ENCODE data around the gene IGF2R.

Gene IGF2R

DNA sequence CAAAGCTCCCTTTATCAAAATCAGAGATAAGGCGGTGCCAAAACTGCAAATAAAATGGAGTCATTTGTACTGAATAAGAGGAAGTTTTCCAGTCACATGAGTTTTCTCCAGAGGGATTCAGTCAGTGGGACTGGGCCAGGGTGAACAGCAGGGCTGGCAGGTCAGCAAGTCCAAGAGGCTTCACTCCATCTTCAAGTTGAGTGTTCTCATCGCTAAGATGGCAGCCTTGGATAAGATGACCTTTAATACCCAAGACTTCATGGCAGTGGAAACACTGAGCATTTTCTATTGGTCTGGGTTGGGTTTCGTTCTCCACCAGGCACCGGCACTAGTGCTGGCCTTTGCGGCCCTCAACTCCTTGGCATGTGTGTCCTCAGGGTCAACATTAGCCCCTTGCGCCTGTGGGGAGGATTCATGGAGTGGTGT, 29.3 kb upstream of the IGF2R start:
- H3K4me3 ChIP-seq (ENCODE audit: low read length) = no peak overlapping the region
- H3K4me1 ChIP-seq (ENCODE audit: control insufficient read depth, low read length) = no peaks in the 10 kb centered on the region
- no peaks in the 10 kb centered on the region for H3K9me2 ChIP-seq (replicated peaks; ENCODE audit: control insufficient read depth, low read length)
- H3F3A ChIP-seq (ENCODE audit: control insufficient read depth, insufficient read depth) = no peaks in the 10 kb centered on the region
- H3K27ac ChIP-seq (ENCODE audit: low read depth, low read length) = no peak overlapping the region
- TF ChIP-seq, protein P1, sequence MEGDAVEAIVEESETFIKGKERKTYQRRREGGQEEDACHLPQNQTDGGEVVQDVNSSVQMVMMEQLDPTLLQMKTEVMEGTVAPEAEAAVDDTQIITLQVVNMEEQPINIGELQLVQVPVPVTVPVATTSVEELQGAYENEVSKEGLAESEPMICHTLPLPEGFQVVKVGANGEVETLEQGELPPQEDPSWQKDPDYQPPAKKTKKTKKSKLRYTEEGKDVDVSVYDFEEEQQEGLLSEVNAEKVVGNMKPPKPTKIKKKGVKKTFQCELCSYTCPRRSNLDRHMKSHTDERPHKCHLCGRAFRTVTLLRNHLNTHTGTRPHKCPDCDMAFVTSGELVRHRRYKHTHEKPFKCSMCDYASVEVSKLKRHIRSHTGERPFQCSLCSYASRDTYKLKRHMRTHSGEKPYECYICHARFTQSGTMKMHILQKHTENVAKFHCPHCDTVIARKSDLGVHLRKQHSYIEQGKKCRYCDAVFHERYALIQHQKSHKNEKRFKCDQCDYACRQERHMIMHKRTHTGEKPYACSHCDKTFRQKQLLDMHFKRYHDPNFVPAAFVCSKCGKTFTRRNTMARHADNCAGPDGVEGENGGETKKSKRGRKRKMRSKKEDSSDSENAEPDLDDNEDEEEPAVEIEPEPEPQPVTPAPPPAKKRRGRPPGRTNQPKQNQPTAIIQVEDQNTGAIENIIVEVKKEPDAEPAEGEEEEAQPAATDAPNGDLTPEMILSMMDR (IDR thresholded peaks at IDR 0.05; ENCODE audit: low read depth, low read length, poor library complexity, severe bottlenecking) = no peak
- TF ChIP-seq EZH2phosphoT487 (IDR thresholded peaks at IDR 0.05; ENCODE audit: borderline replicate concordance, low read length) = no peak
- no peaks in the 10 kb centered on the region for H4K20me1 ChIP-seq (ENCODE audit: control insufficient read depth, insufficient read depth, low read depth, low read length)
- no peak overlapping the region for H3K4me2 ChIP-seq (ENCODE audit: low read length)
- H3K79me2 ChIP-seq (ENCODE audit: control insufficient read depth, low read length) = no peaks in the 10 kb centered on the region
- peaks cover 9% of the 10 kb centered on the region for H3K27me3 ChIP-seq (ENCODE audit: control insufficient read depth, low read length)
- H3K9me3 ChIP-seq (ENCODE audit: control insufficient read depth, insufficient read depth, low read length) = peaks cover 7% of the 10 kb centered on the region
- H3K36me3 ChIP-seq (ENCODE audit: control insufficient read depth, low read length) = no peaks in the 10 kb centered on the region

DNA sequence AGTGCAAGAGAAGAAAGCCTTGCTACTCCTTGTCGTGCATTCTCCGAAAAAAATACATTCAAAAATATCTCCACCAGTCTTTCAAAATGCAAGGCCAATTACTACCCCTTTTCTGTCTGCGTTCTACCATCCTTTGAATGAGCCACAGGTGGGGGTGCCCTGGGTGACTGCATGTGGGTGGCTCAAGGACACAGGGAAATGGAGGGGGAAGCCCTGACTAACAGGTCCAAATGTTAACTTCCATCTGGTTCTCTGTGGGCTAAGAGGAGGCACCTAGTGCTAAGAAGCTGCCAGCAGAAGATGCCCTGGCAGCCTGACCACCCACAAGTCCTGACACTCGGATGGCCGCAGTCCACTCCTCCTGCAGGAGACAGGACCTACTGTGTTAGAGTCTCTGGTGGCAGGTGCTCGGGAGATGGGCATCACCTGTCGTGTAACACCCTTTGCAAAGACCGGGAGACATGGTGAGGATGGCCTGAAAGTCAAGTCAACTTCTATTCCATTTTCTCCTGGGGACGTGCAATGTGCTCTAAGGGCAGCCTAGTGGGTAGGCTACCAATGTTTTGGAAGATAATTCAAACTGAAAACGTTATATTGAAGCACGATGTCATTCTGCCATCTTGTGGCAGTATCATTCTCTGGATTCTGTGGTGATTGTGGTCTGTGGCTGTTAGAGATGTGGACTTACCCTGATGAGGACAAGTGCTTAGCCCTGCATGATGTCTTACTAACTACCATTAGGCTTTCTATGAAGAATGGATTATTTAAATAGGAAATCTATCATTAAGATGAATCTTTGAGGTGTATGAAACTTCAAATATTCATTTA, 27.4 kb upstream of the IGF2R start:
- no peak for TF ChIP-seq EZH2phosphoT487 (IDR thresholded peaks at IDR 0.05; ENCODE audit: borderline replicate concordance, low read length)
- TF ChIP-seq, protein P1 (IDR thresholded peaks at IDR 0.05; ENCODE audit: low read depth, low read length, poor library complexity, severe bottlenecking) = peak; percentile 56
- no peaks in the 10 kb centered on the region for H3K4me1 ChIP-seq (ENCODE audit: control insufficient read depth, low read length)
- no peak overlapping the region for H3K4me3 ChIP-seq (ENCODE audit: low read length)
- no peaks in the 10 kb centered on the region for H3K79me2 ChIP-seq (ENCODE audit: control insufficient read depth, low read length)
- no peaks in the 10 kb centered on the region for H3F3A ChIP-seq (ENCODE audit: control insufficient read depth, insufficient read depth)
- H3K9me3 ChIP-seq (ENCODE audit: control insufficient read depth, insufficient read depth, low read length) = peaks cover 8% of the 10 kb centered on the region
- H4K20me1 ChIP-seq (ENCODE audit: control insufficient read depth, insufficient read depth, low read depth, low read length) = no peaks in the 10 kb centered on the region
- H3K27ac ChIP-seq (ENCODE audit: low read depth, low read length) = no peak overlapping the region
- H3K4me2 ChIP-seq (ENCODE audit: low read length) = no peak overlapping the region
- H3K27me3 ChIP-seq (ENCODE audit: control insufficient read depth, low read length) = peaks cover 6% of the 10 kb centered on the region
- H3K9me2 ChIP-seq (replicated peaks; ENCODE audit: control insufficient read depth, low read length) = no peaks in the 10 kb centered on the region
- H3K36me3 ChIP-seq (ENCODE audit: control insufficient read depth, low read length) = no peaks in the 10 kb centered on the region

DNA sequence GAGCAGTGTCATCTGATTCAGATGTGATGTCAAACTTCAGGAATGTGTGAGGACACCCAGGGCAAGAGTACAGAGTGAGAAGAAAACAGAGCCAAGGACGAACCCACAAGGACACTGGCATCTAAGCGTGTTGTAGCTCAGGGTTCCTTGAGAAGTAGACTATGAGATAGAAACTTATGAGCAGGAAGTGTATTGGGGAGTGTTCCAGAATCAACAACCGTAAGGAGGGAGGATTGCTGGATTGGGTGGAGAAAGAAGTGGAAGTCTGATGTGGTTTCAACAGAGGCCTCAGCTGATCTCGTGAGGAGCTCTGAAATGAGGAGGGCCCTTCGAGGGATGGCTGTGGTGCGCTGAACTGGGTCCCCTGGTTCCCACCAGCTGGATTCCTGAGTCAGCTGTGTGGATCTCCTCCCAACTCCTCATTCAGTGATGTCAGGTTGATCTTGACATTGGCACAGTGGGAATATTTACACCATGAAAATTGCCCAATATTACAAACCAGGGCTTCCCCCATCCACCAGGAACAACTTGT, 25.7 kb upstream of the IGF2R start:
- Histone ChIP-seq H3K27me3 (ENCODE audit: control insufficient read depth, low read length) (no peaks in the 10 kb centered on the region), H3K9me3 (ENCODE audit: control insufficient read depth, insufficient read depth, low read length) (peaks cover 8% of the 10 kb centered on the region), H3K4me1 (ENCODE audit: control insufficient read depth, low read length) (no peaks in the 10 kb centered on the region), H3F3A (ENCODE audit: control insufficient read depth, insufficient read depth) (no peaks in the 10 kb centered on the region), H3K4me2 (ENCODE audit: low read length) (no peak overlapping the region), H4K20me1 (ENCODE audit: control insufficient read depth, insufficient read depth, low read depth, low read length) (no peaks in the 10 kb centered on the region), H3K9me2 (replicated peaks; ENCODE audit: control insufficient read depth, low read length) (no peaks in the 10 kb centered on the region), H3K4me3 (ENCODE audit: low read length) (no peak overlapping the region), H3K27ac (ENCODE audit: low read depth, low read length) (no peak overlapping the region), H3K79me2 (ENCODE audit: control insufficient read depth, low read length) (no peaks in the 10 kb centered on the region), H3K36me3 (ENCODE audit: control insufficient read depth, low read length) (no peaks in the 10 kb centered on the region)
- TF ChIP-seq, protein P1 (IDR thresholded peaks at IDR 0.05; ENCODE audit: low read depth, low read length, poor library complexity, severe bottlenecking) = no peak
- no peak for TF ChIP-seq EZH2phosphoT487 (IDR thresholded peaks at IDR 0.05; ENCODE audit: borderline replicate concordance, low read length)
